Stomach (tissue), 4 donors: ENCODE measurements around the gene MLST8.

Experiments used
- CTCF ChIP-seq, 7 experiments: fragments of 450-650 bp in 4 of 7; fragments of 200-600 bp in 3 of 7; sonication (generic) in 3 of 7; IDR thresholded peaks; one replicate each; pipeline ENCODE4 v1.5.1; 2016 to 2019; ENCODE audit warnings: antibody characterized with exemption in 7 of 7, control low read depth in 2 of 7, mild to moderate bottlenecking in 1 of 7
- EP300 ChIP-seq: sonication (generic); formaldehyde crosslinking; IDR thresholded peaks from one replicate; pipeline ENCODE4 v1.6.1; 2017; ENCODE audit warnings: antibody characterized with exemption
- POLR2A ChIP-seq, 4 donors: fragments of 450-650 bp; IDR thresholded peaks; one replicate each; pipeline ENCODE4 v1.6.1; 2016; ENCODE audit warnings: antibody characterized with exemption in 4 of 4, control low read depth in 2 of 4, mild to moderate bottlenecking in 1 of 4, moderate library complexity in 1 of 4
- POLR2AphosphoS5 ChIP-seq, 3 donors: sonication (generic); formaldehyde crosslinking; IDR thresholded peaks; one replicate each; pipeline ENCODE4 v1.6.1; 2016; ENCODE audit warnings: antibody characterized with exemption in 3 of 3

DNA sequence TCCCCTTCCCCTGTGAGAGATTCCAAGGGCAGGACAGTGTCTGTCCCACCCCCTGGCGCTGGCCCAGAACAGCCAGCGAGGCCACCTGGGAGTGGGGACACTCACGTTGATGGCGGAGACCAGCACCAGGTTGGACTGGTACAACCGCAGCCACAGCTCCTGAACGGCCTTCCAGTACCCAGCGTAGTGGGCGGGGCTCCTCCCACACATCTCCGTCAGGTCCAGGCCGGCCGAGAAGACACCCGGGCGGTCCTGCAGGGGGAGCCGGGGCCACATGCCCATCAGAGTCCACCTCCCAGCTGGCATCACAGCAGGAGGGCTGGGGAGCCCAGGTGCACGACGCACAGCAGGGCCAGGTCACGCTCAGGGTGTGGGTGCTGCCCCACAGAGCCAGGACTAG lies 39.0 kb downstream of the MLST8 start:
- no peak for TF ChIP-seq CTCF (IDR thresholded peaks at IDR 0.05)
- TF ChIP-seq POLR2AphosphoS5 (IDR thresholded peaks at IDR 0.05), result no peak
- TF ChIP-seq POLR2A (IDR thresholded peaks at IDR 0.05), result no peak
- no peak for TF ChIP-seq EP300
